GM10266 (cell line): Measurements from ENCODE around the gene GPBP1L1.

Source experiments
- DNase-seq: peaks from one replicate; pipeline ENCODE4 v3.0.0; 2012; ENCODE audit errors: extremely low spot score
- CTCF ChIP-seq: IDR thresholded peaks from 2 replicates; pipeline ENCODE4 v1.5.1; 2012; ENCODE audit warnings: mild to moderate bottlenecking, low read depth; ENCODE audit not compliant: control insufficient read depth, insufficient read depth; ENCODE audit errors: missing control alignments

Gene GPBP1L1

GRCh38 chr1:45687014-45687753, 851 bp upstream of the GPBP1L1 start:
- no peak for TF ChIP-seq CTCF
- DNase-seq, result peak; percentile 86

GRCh38 chr1:45686015-45686287, 382 bp downstream of the GPBP1L1 start:
- TF ChIP-seq CTCF, result peak; percentile 15
- DNase-seq, result peak; percentile 17

- TF ChIP-seq CTCF, result no peak
- no peak for DNase-seq
Observed at GRCh38 chr1:45685308-45686014, 872 bp downstream of the GPBP1L1 start.

- no peak for TF ChIP-seq CTCF
- DNase-seq, result no peak
Observed at GRCh38 chr1:45684402-45684801, 1.9 kb downstream of the GPBP1L1 start.

- DNase-seq, result no peak
- TF ChIP-seq CTCF, result no peak
Observed at GRCh38 chr1:45682942-45683341, 3.4 kb downstream of the GPBP1L1 start.

GRCh38 chr1:45679123-45679522, 7.2 kb downstream of the GPBP1L1 start:
- no peak for TF ChIP-seq CTCF
- DNase-seq, result no peak

GRCh38 chr1:45678489-45678888, 7.8 kb downstream of the GPBP1L1 start:
- no peak for DNase-seq

More at GRCh38 chr1:45678489-45678888, 7.8 kb downstream of the GPBP1L1 start:
- TF ChIP-seq CTCF, result no peak
